ENCODE results near the gene CALM3.

Gene CALM3

DNA sequence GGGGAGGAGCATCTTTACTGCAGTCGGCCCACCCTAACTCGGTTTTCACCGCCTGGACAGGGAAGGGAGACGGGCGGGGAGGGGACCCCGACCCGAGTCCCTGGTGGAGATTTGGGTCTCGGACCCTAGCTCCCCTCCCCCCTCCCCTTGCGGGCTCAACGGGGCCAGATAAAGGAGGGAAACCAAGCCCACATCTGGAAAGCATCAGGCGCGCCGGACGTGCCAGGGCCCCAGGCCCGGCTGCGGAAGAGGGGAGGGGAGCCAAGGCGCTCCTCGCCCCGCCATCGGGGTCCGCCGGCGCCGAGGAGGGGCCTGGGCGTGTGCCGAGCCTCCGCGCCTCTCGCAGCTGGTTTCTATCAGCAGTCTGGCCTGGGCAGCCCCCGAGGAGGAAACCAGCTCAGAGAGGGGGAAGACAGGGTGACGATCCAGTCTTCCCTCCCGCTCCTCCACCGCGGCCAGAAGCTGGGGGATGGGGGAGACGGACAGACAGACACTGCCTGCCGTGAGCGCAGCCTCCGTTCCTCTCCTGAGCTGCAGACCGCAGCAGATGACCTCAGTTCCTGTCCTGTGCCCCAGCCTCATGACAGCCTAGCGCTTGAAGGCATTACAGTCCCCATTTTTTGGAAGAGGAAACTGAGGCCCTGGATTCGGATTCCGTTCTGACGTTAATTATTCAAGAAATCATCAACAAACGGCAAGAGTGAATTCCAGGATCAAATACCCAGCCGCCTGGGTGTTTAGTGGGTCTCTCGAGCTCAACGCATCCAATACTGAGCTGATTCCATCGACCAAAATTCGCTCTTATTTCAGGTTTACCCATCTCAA lies 38.4 kb downstream of the CALM3 start:
- peak in 1 of 2 donors; percentile 27 for DNase-seq

DNA sequence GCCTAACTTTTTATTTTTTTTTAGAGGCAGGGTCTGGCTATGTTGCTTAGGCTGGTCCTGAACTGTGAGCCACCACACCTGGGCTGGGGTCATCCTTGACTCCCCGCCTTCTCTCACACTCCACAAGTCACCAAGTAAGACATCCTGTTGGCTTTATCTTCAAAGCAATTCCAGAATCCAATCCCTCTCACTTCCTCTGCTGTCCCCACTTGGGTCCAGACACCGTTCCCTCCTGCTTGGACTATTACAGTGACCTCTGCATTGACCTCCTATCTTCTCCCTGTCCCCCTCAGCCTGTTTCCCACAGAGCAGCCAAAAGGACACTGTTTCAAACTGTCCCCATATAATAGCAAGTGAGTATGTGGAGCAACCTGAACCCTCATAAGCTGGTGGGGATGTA lies 39.5 kb downstream of the CALM3 start:
- DNase-seq = no peak

DNA sequence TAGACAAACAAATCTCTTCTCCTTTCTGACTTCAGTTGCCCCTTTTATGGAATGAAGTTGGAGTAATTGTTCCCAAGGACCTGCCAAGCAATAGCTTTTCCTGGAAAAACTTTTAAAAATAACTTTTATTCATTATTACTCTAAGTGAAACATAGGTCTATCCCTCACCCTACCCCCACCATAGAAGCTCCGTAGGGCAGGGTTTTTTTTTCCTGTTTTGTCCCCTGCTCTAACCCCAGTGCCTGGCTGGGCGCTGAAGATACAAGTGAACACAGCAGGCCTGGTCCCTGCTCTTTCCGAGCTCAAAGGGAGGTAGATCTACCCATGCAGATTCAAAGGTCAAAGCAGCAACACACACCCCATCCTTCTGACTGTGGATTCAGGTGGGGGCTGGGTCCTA lies 43.6 kb downstream of the CALM3 start:
- DNase-seq = no peak

DNA sequence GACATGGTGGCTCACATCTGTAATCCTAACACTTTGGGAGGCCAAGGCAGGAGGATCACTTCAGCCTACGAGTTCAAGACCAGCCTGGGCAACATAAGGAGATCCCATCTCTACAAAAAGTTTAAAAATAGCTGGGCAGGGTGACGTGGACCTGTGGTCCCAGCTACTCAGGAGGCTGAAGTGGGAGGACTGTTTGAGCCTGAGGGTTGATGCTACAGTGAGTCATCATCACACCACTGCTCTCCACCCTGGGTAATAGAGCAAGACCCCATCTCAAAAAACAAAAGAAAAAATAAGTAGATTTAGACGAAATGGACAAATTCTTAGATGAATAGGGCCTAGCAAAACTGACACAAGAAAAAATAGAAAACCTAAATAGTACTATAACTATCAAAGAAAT lies 45.3 kb downstream of the CALM3 start:
- no peak for DNase-seq

DNA sequence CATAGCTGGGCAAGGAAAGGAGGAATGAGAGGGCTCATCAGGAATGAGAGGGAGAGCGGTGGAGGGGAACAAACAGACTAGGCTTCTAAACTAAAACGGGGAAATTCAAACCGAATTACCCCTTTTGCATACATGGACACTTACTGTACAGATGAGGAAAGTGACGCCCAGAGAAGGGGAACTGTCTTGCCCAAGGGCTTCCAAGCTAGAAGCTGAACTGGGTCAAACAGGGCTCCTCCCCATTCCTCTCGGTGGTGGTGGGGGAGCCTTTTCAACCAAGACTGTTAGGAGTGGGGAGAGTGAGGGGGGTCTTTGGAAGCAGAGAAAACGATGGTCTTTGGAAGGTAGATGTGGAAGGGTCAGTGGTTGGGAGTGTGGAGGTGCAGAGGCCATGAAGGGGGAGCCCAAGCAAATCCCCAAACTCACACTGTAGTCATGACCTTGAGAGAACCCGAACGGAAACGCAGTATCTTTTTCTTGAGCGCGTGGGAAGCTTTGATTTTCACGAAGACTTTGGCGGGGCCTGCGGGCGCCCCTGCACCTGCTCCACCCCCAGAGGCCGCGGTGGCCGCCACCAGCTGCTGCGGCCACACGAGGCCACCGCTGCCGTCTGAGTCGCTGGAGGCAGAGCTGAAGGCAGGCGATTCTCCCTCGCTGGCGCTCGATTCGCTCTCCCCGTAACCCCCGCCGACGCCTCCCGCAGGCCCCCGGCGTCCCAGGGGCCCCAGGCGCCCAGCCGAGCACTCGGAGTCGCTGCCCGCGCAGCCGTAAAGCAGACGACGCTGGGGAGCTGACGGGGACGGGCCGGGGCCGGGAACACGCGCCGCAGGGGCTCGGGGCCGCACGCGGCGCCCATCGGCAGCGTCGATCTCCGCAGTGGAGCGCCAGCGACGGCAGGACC lies 47.2 kb downstream of the CALM3 start:
- no peak for DNase-seq

DNA sequence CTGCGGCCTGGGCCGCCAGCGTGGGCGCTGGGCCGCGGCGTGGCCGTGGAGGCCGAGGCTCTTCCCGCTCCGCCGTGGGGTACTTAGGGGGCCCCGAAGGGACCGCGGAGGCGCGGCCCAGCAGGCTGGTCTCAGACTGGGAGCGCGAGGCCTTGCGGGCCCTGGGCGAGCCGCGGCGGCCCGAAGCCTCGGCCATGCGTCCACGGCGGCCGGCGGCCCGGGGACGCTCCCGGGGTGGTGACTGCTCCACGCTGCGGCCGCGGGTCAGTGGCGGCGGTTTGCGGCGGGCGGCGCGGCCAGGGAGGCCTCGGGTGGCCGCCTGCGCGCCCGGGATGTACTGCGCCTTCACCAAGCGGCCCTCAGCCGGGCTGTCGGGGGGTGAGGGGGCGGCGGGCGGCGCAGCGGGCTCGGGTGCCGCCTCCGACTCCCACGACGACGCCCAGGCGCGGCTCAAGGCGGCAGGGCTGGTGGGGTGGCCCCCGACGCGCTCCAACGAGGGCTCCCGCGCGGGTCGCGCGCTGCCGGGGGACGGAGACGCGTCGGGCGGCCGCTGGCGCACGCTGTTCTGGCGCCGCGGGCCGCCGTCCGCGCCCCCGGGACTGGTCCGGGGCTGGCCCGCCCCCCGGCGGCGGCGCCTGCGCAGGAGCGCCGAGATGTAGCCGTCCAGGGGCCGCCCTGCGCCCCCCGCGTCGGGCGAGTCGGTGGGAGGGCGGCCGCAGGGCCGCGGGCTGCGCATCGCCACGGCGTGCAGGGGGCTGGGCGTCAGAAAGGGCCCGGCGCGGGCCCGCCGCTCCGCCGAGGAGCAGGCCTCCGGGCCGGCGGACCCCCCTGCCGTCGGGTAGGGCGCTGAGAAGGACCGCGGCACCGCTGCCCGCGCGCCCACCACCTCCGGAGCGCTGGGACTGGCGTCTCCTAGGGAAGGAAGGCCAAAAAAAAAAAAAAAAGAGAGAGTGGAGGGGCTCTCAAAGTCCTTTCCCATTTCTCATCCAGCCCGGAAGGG lies 48.1 kb downstream of the CALM3 start:
- no peak for DNase-seq

DNA sequence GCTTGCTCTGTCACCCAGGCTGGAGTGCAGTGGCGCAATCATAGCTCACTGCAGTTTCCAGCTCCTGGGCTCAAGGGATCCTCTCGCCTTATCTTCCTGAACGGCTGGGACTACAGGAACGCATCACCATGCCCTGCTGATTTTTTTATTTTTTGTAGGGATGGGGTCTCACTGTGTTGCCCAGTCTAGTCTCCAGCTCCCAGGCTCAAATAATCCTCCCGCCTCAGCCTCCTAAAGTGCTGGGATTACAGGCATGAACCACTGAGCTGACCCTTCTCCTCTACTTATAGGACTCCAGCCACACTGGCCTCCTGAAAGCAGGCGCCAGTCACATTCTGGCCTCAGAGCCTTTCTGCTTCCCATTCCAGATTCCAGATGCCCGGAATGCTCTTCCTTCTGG lies 49.3 kb downstream of the CALM3 start:
- DNase-seq = no peak

DNA sequence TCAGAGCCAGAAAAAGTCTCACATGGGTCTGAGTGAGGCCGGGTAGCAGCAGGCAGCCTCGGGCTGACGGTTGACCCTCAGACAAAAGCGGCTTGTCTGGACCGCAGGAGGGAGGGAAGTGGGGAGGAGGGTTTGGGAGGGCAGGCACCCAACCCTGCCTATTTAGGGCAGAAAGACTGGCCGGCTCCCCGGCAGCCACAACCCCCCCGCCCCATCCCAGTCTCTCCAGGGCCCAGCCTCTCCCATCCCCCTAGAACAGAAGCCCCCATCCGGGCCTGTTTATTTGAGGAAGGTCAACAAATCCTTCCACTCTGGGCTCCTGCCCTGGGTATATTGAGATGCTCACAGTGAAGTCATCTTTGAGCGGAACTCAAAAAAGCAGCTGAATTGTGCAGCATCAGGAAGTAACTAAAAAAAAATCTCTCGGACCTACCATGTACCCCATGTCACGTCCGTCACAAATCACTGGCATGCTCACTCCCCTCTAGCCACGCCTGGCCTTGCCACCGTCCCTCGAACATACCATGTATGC lies 53.6 kb downstream of the CALM3 start:
- DNase-seq = no peak

DNA sequence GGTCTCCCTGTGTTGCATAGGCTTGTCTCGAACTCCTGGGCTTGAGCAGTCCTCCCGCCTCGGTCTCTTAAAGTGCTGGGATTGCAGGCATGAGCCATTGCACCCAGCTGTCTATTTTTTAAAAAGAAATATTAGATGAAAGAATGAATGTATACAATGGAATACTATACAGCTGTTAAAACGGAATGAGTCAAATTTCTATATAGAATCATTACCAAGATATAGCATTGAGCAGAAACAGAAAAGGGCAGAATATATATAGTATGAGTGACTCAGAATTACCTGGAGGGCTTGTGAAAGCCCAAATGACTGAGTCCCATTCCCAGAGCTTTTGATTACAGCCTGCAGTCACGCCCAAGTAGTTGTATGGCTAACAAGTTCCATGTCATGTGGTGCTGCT lies 55.4 kb downstream of the CALM3 start:
- DNase-seq = no peak

DNA sequence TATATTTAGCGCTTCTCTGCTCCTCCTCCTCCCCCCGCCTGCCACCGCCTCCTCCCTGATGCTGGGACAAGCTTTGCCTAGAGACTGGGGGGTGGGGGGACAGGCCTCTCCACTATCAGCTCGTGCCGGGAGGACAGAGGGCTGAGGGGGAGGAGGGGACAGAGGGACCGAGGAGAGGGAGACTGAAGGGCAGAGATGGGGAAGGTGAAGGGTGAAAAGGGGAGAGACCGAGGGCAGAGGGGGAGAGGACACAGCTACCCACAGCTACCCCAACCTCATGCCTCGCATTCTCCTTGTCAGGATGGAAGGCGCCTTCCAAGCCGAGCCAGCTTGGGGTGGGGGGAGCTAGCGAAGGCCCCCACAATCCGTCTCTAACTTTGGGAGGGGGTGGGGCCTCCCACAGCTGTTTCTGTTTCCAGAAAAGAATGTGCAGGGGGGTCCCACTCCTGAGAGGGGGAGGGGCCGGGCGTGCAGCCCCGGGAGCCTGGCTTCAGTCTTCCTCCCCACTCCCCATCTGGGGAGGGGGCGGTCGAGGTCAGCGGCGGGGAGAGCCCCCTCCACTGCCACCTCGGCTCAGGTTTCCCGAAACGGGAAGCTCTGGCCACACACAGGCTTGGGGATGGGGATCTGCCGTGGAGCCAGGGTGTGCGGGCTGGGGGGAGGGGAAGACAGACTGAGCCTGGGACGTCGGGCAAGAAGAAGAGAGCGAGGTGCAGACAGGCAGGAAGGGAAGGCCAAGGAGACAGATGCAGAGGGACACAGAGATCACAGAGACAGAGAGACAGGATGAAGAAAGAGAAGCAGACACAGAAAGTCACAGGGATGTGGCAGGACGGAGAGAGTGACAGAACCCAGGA lies 58.2 kb downstream of the CALM3 start:
- no peak for DNase-seq

DNA sequence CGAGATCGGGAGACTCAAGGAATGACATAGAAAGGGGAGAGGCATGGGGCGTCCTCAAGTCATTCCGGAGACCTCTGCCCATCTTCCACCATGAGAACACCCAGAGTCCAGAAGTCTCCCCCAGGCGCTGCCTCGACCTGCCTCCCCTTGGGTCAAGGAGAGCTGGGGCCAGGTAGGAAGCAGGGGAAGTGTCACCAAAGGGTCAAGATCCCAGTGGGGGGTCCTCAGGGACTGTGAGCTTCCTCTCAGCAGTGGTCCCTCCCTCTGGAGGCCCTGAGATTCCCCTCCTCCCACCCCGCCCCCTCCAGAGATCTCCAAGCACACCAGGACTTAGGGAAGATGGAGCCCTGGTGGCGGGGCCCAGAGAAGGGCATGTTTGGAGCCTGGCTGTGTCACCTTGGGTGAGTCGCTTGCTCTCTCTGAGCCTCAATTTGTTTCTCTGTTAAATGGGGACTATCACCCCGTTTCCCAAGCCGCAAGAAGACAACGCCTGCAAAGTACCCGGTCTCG lies 58.9 kb downstream of the CALM3 start:
- no peak for DNase-seq

Measured in bone marrow (tissue), 2 donors.